Erythroblast (primary cell): Measurements from ENCODE around the gene PPP1R12B.

ENCODE experiments used
- GATA1 ChIP-seq: IDR thresholded peaks from 2 replicates; pipeline ENCODE4 v1.6.1; 2011; ENCODE audit warnings: low read depth, mild to moderate bottlenecking, control low read depth, low read length, moderate library complexity
- POLR2A ChIP-seq: IDR thresholded peaks from 2 replicates; pipeline ENCODE4 v1.6.1; 2011; ENCODE audit warnings: mild to moderate bottlenecking, low read length

GRCh38 chr1:202599669-202600431, 251.4 kb downstream of the PPP1R12B start:
- TF ChIP-seq POLR2A = no peak
- no peak for TF ChIP-seq GATA1
